GM12878 (cell line): ENCODE measurements around the gene HIRIP3.

ENCODE experiments used
- CTCF ChIP-seq, 3 experiments: IDR thresholded peaks in 2 of 3; conservative IDR thresholded peaks in 1 of 3; 2 replicates each; pipeline ENCODE4 v1.5.1; 2011; ENCODE audit warnings: low read depth in 3 of 3, low read length in 3 of 3, mild to moderate bottlenecking in 3 of 3, control low read depth in 2 of 3, moderate library complexity in 2 of 3, inconsistent platforms in 1 of 3, mixed read lengths in 1 of 3; ENCODE audit not compliant: control insufficient read depth in 2 of 3, insufficient read depth in 1 of 3; ENCODE audit errors: extremely low read depth in 1 of 3
- DPF2 ChIP-seq: fragments of 450-650 bp; IDR thresholded peaks from 2 replicates; pipeline ENCODE4 v1.6.1; 2017; ENCODE audit warnings: mild to moderate bottlenecking
- JUNB ChIP-seq: IDR thresholded peaks from 2 replicates; pipeline ENCODE4 v1.6.1; 2016; ENCODE audit warnings: antibody characterized with exemption, mild to moderate bottlenecking
- NFYA ChIP-seq: IDR thresholded peaks from 2 replicates; pipeline ENCODE4 v1.6.1; 2011; ENCODE audit warnings: low read depth, mild to moderate bottlenecking, low read length, improper control_type of control experiment, borderline replicate concordance
- POLR2A ChIP-seq: IDR thresholded peaks from 2 replicates; pipeline ENCODE4 v1.6.1; 2011; ENCODE audit warnings: low read depth, mild to moderate bottlenecking, low read length
- RCOR1 ChIP-seq: conservative IDR thresholded peaks from 2 replicates; pipeline ENCODE4 v1.6.1; 2012; ENCODE audit warnings: low read depth, low read length, improper control_type of control experiment

- TF ChIP-seq DPF2 (no peak), NFYA (no peak), JUNB (no peak), POLR2A (no peak), CTCF (IDR thresholded peaks at IDR 0.05 in 2 of 3, conservative IDR thresholded peaks at IDR 0.05 in 1 of 3; ENCODE audit: control insufficient read depth in 2 of 3, extremely low read depth in 1 of 3, insufficient read depth in 1 of 3, low read depth in 3 of 3, low read length in 3 of 3) (no peak), RCOR1 (no peak)
These were observed 16.7 kb downstream of the HIRIP3 start for GRCh38 chr16:29978564-29979270.
